ENCODE results near the gene DCAF12L1.

DCAF12L1 gene

GRCh38 chrX:126552313-126553022 lies at the start of gene DCAF12L1:
Gene DCAF12L1, minus strand, starts transcription at chrX:126552814. Its CDS starts 206 bp downstream, at chrX:126552608.
- no peak for DNase-seq (ENCODE audit: low read depth, low spot score)

- DNase-seq (ENCODE audit: low read depth, low spot score), result no peak
Measured at GRCh38 chrX:126580877-126581276, 28.3 kb upstream of the DCAF12L1 start.

- no peak for DNase-seq (ENCODE audit: low read depth, low spot score)
Measured at GRCh38 chrX:126575911-126576310, 23.3 kb upstream of the DCAF12L1 start.

DNA sequence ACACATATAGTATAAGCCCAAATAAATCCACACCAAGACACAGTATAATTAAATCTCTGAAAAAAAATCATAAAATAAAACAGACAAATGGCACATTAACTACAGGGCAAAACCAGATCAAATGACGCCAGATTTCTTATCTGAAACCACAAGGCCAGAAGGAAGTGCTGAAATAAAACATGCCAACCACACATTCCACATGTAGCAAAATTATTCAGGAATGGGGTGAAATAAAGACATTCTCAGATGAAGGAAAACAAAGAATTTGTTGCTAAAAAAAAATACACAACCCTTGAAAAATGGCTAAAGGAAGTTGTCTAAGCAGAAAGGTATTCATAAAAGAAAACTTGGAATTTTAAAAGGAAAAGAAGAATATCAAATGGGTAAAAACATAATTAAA lies 4.5 kb upstream of the DCAF12L1 start:
- DNase-seq (ENCODE audit: low read depth, low spot score), result no peak

DNA sequence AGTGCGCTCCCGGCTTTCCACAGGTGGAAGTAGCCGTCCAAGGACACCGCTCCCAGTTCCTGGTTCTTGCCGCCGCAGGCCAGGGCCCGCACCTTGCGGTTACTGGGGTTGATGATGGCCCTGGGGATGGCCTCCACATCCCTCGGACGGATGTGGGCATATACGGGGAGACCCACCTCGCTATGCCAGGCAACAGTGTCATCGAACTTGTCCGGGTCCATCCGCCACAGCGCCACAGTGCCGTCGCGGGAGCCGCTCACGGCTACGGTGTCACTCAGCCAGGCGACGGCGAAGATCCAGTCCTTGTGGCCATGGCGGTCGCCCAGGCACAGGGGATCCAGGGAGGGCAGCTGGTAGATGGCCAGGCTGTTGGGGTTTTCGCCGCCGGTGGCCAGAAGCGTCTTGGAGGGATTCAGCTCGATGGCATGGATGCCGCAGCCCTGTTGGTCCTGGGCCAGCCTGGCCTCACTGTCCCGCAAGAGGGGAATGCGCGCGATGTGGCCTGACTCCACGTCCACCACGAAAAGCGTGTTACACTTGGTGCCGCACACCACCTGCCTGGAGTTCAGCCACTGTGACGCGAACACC lies 795 bp downstream of the DCAF12L1 start:
- no peak for DNase-seq (ENCODE audit: low read depth, low spot score)

DNA sequence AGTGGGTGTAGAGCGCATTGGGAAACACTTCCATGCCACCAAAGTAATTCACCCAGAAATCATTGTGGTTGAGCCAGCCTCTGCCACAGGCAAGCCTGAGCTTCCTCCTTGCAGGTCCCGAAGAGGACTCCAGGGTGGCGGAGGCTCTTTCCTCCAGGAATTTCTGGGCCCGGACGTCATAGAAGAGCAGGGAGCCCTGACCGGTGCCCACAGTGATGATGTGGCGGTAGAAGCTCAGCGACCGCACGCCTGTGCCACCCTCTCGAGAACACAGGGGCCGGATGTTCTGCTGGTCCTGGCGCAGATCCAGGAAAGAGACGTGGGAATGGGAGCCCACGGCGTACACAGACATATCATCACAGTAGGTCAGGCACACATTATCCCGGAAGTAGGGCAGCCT lies 1.3 kb downstream of the DCAF12L1 start:
- no peak for DNase-seq (ENCODE audit: low read depth, low spot score)

- no peak for DNase-seq (ENCODE audit: low read depth, low spot score)
Measured at GRCh38 chrX:126550816-126551215, 1.8 kb downstream of the DCAF12L1 start.

- DNase-seq (ENCODE audit: low read depth, low spot score), result no peak
Measured at GRCh38 chrX:126509923-126510322, 42.7 kb downstream of the DCAF12L1 start.
